ENCODE measurements around the gene LIMK1.

Gene LIMK1

GRCh38 chr7:74053589-74054186 lies 29.9 kb upstream of the LIMK1 start:
- DNase-seq (ENCODE audit: extremely low spot score, insufficient read length, low read depth) (no peak), FAIRE-seq (no peak)

- DNase-seq (ENCODE audit: extremely low spot score, insufficient read length, low read depth) (no peak), FAIRE-seq (no peak)
Observed at GRCh38 chr7:74056096-74056915, 27.3 kb upstream of the LIMK1 start.

GRCh38 chr7:74057216-74057925 lies 26.2 kb upstream of the LIMK1 start:
- no peak for FAIRE-seq
- DNase-seq (ENCODE audit: extremely low spot score, insufficient read length, low read depth) = no peak

- FAIRE-seq = no peak
- no peak for DNase-seq (ENCODE audit: extremely low spot score, insufficient read length, low read depth)
Observed at GRCh38 chr7:74057987-74058386, 25.6 kb upstream of the LIMK1 start.

GRCh38 chr7:74058486-74058885 lies 25.1 kb upstream of the LIMK1 start:
- DNase-seq (ENCODE audit: extremely low spot score, insufficient read length, low read depth) (no peak), FAIRE-seq (no peak)

- FAIRE-seq (no peak), DNase-seq (ENCODE audit: extremely low spot score, insufficient read length, low read depth) (no peak)
Observed at GRCh38 chr7:74059037-74059436, 24.6 kb upstream of the LIMK1 start.

- FAIRE-seq = no peak
Observed at GRCh38 chr7:74059681-74060588, 23.7 kb upstream of the LIMK1 start.

GRCh38 chr7:74061840-74062539 lies 21.6 kb upstream of the LIMK1 start:
- DNase-seq (ENCODE audit: extremely low spot score, insufficient read length, low read depth) (peak; percentile 71), FAIRE-seq (peak; percentile 69)

More at GRCh38 chr7:74059681-74060588, 23.7 kb upstream of the LIMK1 start:
- no peak for DNase-seq (ENCODE audit: extremely low spot score, insufficient read length, low read depth)

GRCh38 chr7:74063223-74063641 lies 20.4 kb upstream of the LIMK1 start:
- DNase-seq (ENCODE audit: extremely low spot score, insufficient read length, low read depth) (no peak), FAIRE-seq (no peak)

- FAIRE-seq (no peak), DNase-seq (ENCODE audit: extremely low spot score, insufficient read length, low read depth) (no peak)
Observed at GRCh38 chr7:74063646-74064045, 20.0 kb upstream of the LIMK1 start.

GRCh38 chr7:74064696-74065095 lies 18.9 kb upstream of the LIMK1 start:
- FAIRE-seq (no peak), DNase-seq (ENCODE audit: extremely low spot score, insufficient read length, low read depth) (no peak)

GRCh38 chr7:74066626-74067025 lies 17.0 kb upstream of the LIMK1 start:
- DNase-seq (ENCODE audit: extremely low spot score, insufficient read length, low read depth) (no peak), FAIRE-seq (no peak)

GRCh38 chr7:74068378-74069085 lies 15.1 kb upstream of the LIMK1 start:
- no peak for FAIRE-seq
- DNase-seq (ENCODE audit: extremely low spot score, insufficient read length, low read depth) = no peak

- DNase-seq (ENCODE audit: extremely low spot score, insufficient read length, low read depth) (no peak), FAIRE-seq (no peak)
Observed at GRCh38 chr7:74069086-74069541, 14.5 kb upstream of the LIMK1 start.

- no peak for FAIRE-seq
Observed at GRCh38 chr7:74069790-74070618, 13.6 kb upstream of the LIMK1 start.

GRCh38 chr7:74070619-74070921 lies 13.0 kb upstream of the LIMK1 start:
- FAIRE-seq (no peak), DNase-seq (ENCODE audit: extremely low spot score, insufficient read length, low read depth) (no peak)

More at GRCh38 chr7:74069790-74070618, 13.6 kb upstream of the LIMK1 start:
- DNase-seq (ENCODE audit: extremely low spot score, insufficient read length, low read depth) = no peak

GRCh38 chr7:74071121-74071520 lies 12.5 kb upstream of the LIMK1 start:
- FAIRE-seq = no peak
- no peak for DNase-seq (ENCODE audit: extremely low spot score, insufficient read length, low read depth)

GRCh38 chr7:74074770-74075169 lies 8.8 kb upstream of the LIMK1 start:
- FAIRE-seq = no peak
- no peak for DNase-seq (ENCODE audit: extremely low spot score, insufficient read length, low read depth)

Measured in GM18507 (cell line).